Measurements from ENCODE around the gene TCTN2. TPM values are rescaled to one million over a fixed set of nuclear protein-coding genes. Genes with fewer than 3 reads are reported as not detected.

Gene TCTN2
- total RNA-seq, 1 donor from 2014 or later, result 6.1 TPM

DNA sequence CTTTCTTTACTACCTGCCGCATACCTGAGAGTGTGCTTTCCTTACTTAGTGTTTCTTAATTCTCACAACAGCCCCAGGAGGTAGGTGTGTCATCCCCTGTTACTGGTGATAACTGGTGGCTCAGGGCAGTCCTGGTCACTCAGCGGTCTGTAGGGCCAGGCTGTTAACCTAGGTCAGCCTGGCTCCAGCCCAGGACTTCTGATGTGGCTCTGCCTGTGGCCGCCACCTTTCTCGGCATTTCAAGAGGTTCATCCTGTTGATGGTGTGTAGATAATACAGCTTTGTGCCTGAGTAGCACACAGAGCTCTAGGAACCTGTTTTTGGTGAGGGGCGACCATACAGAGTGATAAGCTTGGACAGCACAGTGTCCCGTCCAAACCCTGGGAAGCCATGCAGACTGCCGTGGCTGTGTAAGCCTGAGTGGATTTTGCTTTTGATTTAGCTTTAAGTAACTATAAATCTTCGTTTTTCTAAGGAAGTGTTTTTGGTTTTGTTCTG lies 79.3 kb downstream of the TCTN2 start:
- DNase-seq (ENCODE audit: extremely low spot score in 2 of 2), result no peak
- Histone ChIP-seq H3K27ac (no peak overlapping the region), H3K9me3 (no peaks in the 10 kb centered on the region), H3K4me1 (no peaks in the 10 kb centered on the region), H3K36me3 (peaks cover 0 to 29% of the 10 kb centered on the region in 2 donors), H3K4me3 (no peak overlapping the region), H3K27me3 (no peaks in the 10 kb centered on the region)
- TF ChIP-seq POLR2A (IDR thresholded peaks at IDR 0.05) (no peak), POLR2AphosphoS5 (IDR thresholded peaks at IDR 0.05; ENCODE audit: insufficient read depth in 1 of 2, low read depth in 1 of 2) (no peak)
- TF ChIP-seq, protein P1, sequence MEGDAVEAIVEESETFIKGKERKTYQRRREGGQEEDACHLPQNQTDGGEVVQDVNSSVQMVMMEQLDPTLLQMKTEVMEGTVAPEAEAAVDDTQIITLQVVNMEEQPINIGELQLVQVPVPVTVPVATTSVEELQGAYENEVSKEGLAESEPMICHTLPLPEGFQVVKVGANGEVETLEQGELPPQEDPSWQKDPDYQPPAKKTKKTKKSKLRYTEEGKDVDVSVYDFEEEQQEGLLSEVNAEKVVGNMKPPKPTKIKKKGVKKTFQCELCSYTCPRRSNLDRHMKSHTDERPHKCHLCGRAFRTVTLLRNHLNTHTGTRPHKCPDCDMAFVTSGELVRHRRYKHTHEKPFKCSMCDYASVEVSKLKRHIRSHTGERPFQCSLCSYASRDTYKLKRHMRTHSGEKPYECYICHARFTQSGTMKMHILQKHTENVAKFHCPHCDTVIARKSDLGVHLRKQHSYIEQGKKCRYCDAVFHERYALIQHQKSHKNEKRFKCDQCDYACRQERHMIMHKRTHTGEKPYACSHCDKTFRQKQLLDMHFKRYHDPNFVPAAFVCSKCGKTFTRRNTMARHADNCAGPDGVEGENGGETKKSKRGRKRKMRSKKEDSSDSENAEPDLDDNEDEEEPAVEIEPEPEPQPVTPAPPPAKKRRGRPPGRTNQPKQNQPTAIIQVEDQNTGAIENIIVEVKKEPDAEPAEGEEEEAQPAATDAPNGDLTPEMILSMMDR (IDR thresholded peaks at IDR 0.05), result no peak
- intact Hi-C loops (cut with DNase I), result no loop called here

DNA sequence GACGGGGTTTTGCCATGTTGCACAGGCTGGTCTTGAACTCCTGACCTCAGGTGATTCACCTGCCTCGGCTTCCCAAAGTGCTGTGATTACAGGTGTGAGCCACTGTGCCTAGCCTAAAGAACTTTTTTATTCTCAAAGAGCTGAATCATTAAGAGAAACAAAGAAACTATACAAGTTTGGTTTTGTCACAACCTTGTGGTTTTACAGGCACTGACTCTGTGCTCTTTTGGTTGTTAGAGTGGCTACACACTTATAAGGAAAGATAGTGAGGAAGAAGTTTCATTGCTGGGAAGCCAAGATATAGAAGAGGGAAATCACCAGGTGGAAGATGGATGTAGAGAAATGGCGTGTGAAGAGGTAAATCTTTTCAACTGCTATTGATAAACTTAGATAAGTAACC lies 81.1 kb downstream of the TCTN2 start:
- intact Hi-C loops (cut with DNase I), result no loop called here
- Histone ChIP-seq H3K9me3 (no peaks in the 10 kb centered on the region), H3K27me3 (no peaks in the 10 kb centered on the region), H3K36me3 (peaks cover 0 to 29% of the 10 kb centered on the region in 2 donors), H3K27ac (no peak overlapping the region), H3K4me3 (no peak overlapping the region), H3K4me1 (no peaks in the 10 kb centered on the region)
- TF ChIP-seq, protein P1 (IDR thresholded peaks at IDR 0.05), result no peak
- TF ChIP-seq POLR2AphosphoS5 (IDR thresholded peaks at IDR 0.05; ENCODE audit: insufficient read depth in 1 of 2, low read depth in 1 of 2) (no peak), POLR2A (IDR thresholded peaks at IDR 0.05) (no peak)
- DNase-seq (ENCODE audit: extremely low spot score in 2 of 2), result no peak

DNA sequence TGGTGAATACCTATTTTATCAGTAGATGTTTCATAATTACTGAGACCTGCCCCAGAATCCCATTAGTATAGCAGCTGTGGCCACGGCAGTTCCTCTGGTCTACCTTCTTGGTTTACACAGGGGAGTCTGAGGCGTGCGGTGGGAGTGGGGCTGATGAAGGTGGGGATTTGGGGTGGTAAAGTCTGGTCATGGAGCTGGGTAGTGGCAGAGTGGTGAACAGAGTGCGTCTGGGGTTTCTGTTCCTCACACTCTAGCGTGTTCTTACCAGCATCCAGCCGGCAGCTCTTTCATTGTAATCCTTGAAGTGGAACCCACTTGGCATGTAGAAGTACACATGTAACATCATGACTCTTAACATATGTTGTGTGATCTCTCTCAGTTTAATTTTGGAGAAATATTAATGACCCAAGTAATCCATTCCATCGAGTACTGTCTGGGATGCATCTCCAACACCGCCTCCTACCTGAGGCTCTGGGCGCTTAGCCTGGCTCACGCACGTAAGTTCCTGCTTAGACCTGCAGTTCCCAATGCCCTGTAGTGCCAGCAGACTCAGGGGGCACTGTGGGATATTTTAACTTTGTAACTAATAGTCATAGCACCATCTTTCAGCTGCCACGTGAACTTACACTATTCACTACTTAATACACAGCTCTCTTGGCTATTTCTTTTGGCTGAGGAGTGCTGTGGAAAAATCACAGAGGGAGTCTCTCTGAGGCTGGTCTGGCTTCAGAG lies 83.3 kb downstream of the TCTN2 start:
- intact Hi-C loops (cut with DNase I), result no loop called here
- TF ChIP-seq, protein P1 (IDR thresholded peaks at IDR 0.05), result no peak
- no peak for TF ChIP-seq POLR2AphosphoS5 (IDR thresholded peaks at IDR 0.05; ENCODE audit: insufficient read depth in 1 of 2, low read depth in 1 of 2)
- no peak for TF ChIP-seq POLR2A (IDR thresholded peaks at IDR 0.05)
- H3K4me3 ChIP-seq, result no peak overlapping the region
- H3K9me3 ChIP-seq, result no peaks in the 10 kb centered on the region
- peaks cover 0 to 24% of the 10 kb centered on the region in 2 donors for H3K36me3 ChIP-seq
- H3K27ac ChIP-seq, result no peak overlapping the region
- DNase-seq (ENCODE audit: extremely low spot score in 2 of 2), result no peak
- H3K4me1 ChIP-seq, result no peaks in the 10 kb centered on the region
- H3K27me3 ChIP-seq, result no peaks in the 10 kb centered on the region

DNA sequence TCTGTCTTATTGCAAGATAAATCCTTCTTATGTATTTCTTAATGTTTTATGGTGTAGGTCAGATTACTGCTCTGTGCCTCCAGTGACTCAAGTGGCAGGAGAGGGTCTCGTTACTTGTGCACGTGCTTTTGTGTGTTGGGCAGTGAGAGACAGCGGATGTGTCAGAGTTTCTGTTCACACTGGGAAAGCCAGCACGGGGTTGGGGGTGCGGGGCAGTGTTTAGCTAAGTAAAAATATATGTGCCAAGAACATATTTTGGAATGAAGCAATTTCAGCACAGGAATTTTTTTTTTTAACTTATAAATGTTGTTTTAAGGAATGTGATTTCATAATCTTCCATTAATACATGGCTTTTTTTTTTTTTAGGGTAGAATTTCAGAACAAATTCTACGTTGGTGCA lies 86.6 kb downstream of the TCTN2 start:
- no peak overlapping the region for H3K27ac ChIP-seq
- H3K36me3 ChIP-seq, result peaks cover 0 to 13% of the 10 kb centered on the region in 2 donors
- H3K4me1 ChIP-seq, result peaks cover 10% of the 10 kb centered on the region
- TF ChIP-seq POLR2A (IDR thresholded peaks at IDR 0.05), result no peak
- DNase-seq (ENCODE audit: extremely low spot score in 2 of 2), result no peak
- no peaks in the 10 kb centered on the region for H3K27me3 ChIP-seq
- no peak overlapping the region for H3K4me3 ChIP-seq
- no peaks in the 10 kb centered on the region for H3K9me3 ChIP-seq
- intact Hi-C loops (cut with DNase I), result no loop called here

Other genes starting within 250 kb of the TCTN2 start
- 9.6 TPM for gene RILPL2, start 234.4 kb upstream of the TCTN2 start, total RNA-seq
- 16.9 TPM for gene SNRNP35, start 213.0 kb upstream of the TCTN2 start, total RNA-seq
- gene RILPL1, start 137.4 kb upstream of the TCTN2 start, total RNA-seq, result 29.7 TPM
- 110 TPM for gene TMED2, start 86.6 kb upstream of the TCTN2 start, total RNA-seq
- gene DDX55, start 69.0 kb upstream of the TCTN2 start, total RNA-seq, result 16.5 TPM
- gene EIF2B1, start 37.4 kb upstream of the TCTN2 start, total RNA-seq, result 55.2 TPM
- gene GTF2H3, start 37.3 kb upstream of the TCTN2 start, total RNA-seq, result 21.1 TPM
- 24.8 TPM for gene ATP6V0A2, start 41.2 kb downstream of the TCTN2 start, total RNA-seq
- gene DNAH10, start 91.2 kb downstream of the TCTN2 start, total RNA-seq, result not detected